AG09309 (cell line): ENCODE measurements around the gene TTBK2.

Source experiments
- DNase-seq: peaks from one replicate; pipeline ENCODE4 v3.0.0-alpha.2; 2010; ENCODE audit warnings: low read depth
- H3K4me3 ChIP-seq: 2 replicates; pipeline ENCODE4 v1.5.1; 2011; ENCODE audit warnings: mild to moderate bottlenecking, low read depth, low read length, moderate library complexity; ENCODE audit not compliant: control insufficient read depth
- CTCF ChIP-seq: IDR thresholded peaks from 2 replicates; pipeline ENCODE4 v1.5.1; 2011; ENCODE audit warnings: mild to moderate bottlenecking, low read depth, low read length, inconsistent platforms; ENCODE audit not compliant: insufficient read depth, control insufficient read depth; ENCODE audit errors: missing control alignments

Gene TTBK2

DNA sequence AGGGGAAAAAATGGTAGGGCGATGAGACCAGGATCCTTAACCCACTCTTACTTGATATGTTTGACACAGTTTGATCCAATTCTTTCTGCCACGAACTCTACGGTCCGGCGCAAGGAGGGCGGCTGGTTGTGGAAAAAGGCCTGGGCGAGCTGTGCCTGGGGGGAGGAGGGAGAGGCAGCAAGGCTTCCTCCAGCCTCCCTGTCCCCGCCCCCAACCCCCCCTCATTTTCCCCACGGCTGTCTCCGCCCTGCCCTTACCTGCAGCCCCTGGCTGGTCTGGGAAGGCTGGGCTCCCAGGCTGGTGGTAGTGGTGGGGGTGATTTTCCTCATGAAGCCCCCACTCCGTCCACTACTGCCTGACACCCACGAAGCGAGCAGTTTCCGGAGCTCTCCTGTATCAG is 191.6 kb downstream of the TTBK2 start:
- TF ChIP-seq CTCF = no peak
- no peak for DNase-seq
- H3K4me3 ChIP-seq = no peak overlapping the region

DNA sequence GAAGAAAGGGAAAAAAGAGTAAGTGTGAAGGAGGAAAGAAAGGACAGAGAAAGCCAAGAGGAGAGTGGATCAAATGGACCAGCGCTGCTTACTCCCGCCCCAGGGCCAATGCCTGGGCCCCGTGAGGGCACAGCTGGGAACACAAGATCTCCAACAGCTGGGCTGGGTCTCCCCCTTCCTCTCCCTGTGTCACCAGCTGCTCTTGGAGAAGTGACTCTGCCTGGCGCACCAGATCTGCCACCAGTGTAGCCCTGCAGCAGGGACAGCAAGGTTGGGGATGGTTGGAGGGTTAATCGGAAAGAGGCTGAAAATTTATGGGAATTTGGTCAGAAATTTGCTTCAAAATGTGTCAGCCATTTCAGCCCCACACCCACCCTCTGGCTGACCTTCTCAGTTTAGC is 192.0 kb downstream of the TTBK2 start:
- H3K4me3 ChIP-seq = no peak overlapping the region
- no peak for TF ChIP-seq CTCF
- no peak for DNase-seq

- H3K4me3 ChIP-seq = no peak overlapping the region
- no peak for TF ChIP-seq CTCF
- no peak for DNase-seq
These were observed 192.7 kb downstream of the TTBK2 start for GRCh38 chr15:42727750-42728381.

- TF ChIP-seq CTCF = no peak
- no peak overlapping the region for H3K4me3 ChIP-seq
- no peak for DNase-seq
These were observed 194.5 kb downstream of the TTBK2 start for GRCh38 chr15:42726114-42726513.

- H3K4me3 ChIP-seq = no peak overlapping the region
- no peak for TF ChIP-seq CTCF
- no peak for DNase-seq
These were observed 195.2 kb downstream of the TTBK2 start for GRCh38 chr15:42725331-42725903.

GRCh38 chr15:42724276-42724675 is 196.3 kb downstream of the TTBK2 start:
- TF ChIP-seq CTCF = no peak

More at GRCh38 chr15:42724276-42724675, 196.3 kb downstream of the TTBK2 start:
- no peak for DNase-seq
- no peak overlapping the region for H3K4me3 ChIP-seq
